Measurements from ENCODE around the gene ADGRV1. TPM values are rescaled to one million over a fixed set of nuclear protein-coding genes. Genes with fewer than 3 reads are reported as not detected.
"Not testable (repeated sequence)": the region's sequence is repeated elsewhere in the genome, so short reads cannot be mapped to it uniquely, and the experiment has no call there.

ADGRV1 gene
- total and polyA plus RNA-seq, 9 of the 15 experiments (the other 6 are each of a cell fraction or from before 2014, with no cell fraction given) = 21.7 to 156 (median 58.2) TPM

GRCh38 chr5:90800515-90800914, 241.9 kb downstream of the ADGRV1 start:
- FAIRE-seq; H4K20me1 ChIP-seq (replicated peaks; ENCODE audit: control insufficient read depth, insufficient read depth, low read length); DNase-seq (ENCODE audit: extremely low read depth in 1 of 4, low spot score in 3 of 4); H3K4me2 ChIP-seq (ENCODE audit: insufficient read depth, low read length); H3K4me1 ChIP-seq (replicated peaks in 1 of 2; ENCODE audit: control insufficient read depth in 2 of 2, insufficient read depth in 2 of 2, low read length in 2 of 2); H3K9me3 ChIP-seq (replicated peaks; ENCODE audit: control insufficient read depth, insufficient read depth, low read depth, low read length); H3K9ac ChIP-seq (ENCODE audit: insufficient read depth in 1 of 2, low read depth in 2 of 2, low read length in 2 of 2); H3K27me3 ChIP-seq (ENCODE audit: control insufficient read depth in 2 of 2, insufficient read depth in 2 of 2, low read length in 2 of 2); CTCF ChIA-PET (ENCODE audit: low intra/inter-chr PET ratio); H3K9me1 ChIP-seq (ENCODE audit: control insufficient read depth, insufficient read depth, low read length); BruUV-seq (replicated peaks); H3K4me3 ChIP-seq; in situ Hi-C loops (cut with MboI); H2AFZ ChIP-seq (ENCODE audit: low read depth, low read length); POLR2A ChIA-PET; H3K27ac ChIP-seq (ENCODE audit: extremely low read depth, low read depth, low read length); ATAC-seq; H3K79me2 ChIP-seq (ENCODE audit: control insufficient read depth, insufficient read depth, low read length): not testable (repeated sequence)
- WGBS (ENCODE audit: insufficient coverage, low coverage, missing lambda C conversion rate) = 66% methylated on average over 3 of the region's 3 CpGs
- peaks cover 16% of the 10 kb centered on the region; the same call in 1 of the 3 replicates for H3K36me3 ChIP-seq (ENCODE audit: control insufficient read depth, insufficient read depth, low read length)
- TF ChIP-seq MEIS2 (IDR thresholded peaks at IDR 0.05; ENCODE audit: partially characterized antibody) (peak; percentile 3), ZNF146 (CRISPR knock-in tag; IDR thresholded peaks at IDR 0.05; ENCODE audit: unreplicated experiment) (peak; percentile 79), NFIC (IDR thresholded peaks at IDR 0.05) (peak; percentile 67)
- intact Hi-C loops (cut with micrococcal nuclease) = loop anchor here (5.0 kb wide), 1 partner anchor 617 kb away; no protein-coding TSS in a partner anchor

DNA sequence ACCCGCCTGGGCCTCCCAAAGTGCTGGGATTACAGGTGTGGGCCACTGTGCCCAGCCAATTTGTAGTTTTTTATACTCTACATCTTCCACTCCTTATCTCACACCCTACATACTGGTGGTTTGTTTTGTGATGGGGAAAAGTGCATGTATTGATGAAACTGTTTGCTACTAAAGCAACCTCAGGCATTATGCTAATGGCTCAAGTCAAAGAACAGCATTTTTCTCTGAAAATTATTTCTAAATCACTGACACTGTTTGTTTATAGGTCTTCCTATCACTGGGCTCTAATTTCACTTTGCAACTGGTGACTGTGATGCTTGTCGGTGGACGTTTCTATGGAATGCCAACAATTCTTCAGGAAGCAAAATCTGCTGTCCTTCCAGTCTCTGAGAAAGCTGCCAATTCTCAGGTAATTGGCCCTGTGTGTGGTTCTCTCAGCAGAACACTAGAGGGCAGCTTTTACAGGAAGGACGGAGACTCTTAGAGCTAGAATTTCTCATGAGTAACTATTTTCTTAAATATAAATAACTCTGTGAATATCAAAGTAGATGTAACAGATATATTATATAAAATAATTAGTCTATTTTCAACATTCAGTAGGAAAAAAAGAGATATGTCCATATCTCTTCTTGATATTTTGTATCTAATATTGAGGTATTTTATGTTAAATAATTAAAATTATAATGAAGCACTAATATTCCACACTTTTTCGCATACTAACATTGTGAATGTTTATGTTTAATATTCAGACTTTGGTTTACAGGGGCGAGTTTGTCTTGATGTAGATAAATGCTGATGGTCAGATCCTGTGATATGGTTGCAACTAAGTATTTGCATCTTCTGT, 244.1 kb downstream of the ADGRV1 start:
- H3K4me1 ChIP-seq (replicated peaks in 1 of 2; ENCODE audit: control insufficient read depth in 2 of 2, insufficient read depth in 2 of 2, low read length in 2 of 2) = no peaks in the 10 kb centered on the region
- ATAC-seq (peak; percentile 96), FAIRE-seq (peak; percentile 89), DNase-seq (ENCODE audit: extremely low read depth in 1 of 4, low spot score in 3 of 4) (peak; percentile 36 to 51 (median 44))
- H3K9ac ChIP-seq (ENCODE audit: insufficient read depth in 1 of 2, low read depth in 2 of 2, low read length in 2 of 2) = no peak overlapping the region
- no TSS peak for BruUV-seq (replicated peaks)
- intact Hi-C loops (cut with micrococcal nuclease) = loop anchor here (5.0 kb wide), 1 partner anchor 615 kb away; no protein-coding TSS in a partner anchor
- peaks cover 1% of the 10 kb centered on the region; the same call in 1 of the 2 replicates for H3K9me3 ChIP-seq (replicated peaks; ENCODE audit: control insufficient read depth, insufficient read depth, low read depth, low read length)
- H3K79me2 ChIP-seq (ENCODE audit: control insufficient read depth, insufficient read depth, low read length) = no peaks in the 10 kb centered on the region
- in situ Hi-C loops (cut with MboI) = no loop called here
- no peak overlapping the region for H2AFZ ChIP-seq (ENCODE audit: low read depth, low read length)
- CTCF ChIA-PET (ENCODE audit: low intra/inter-chr PET ratio) = interaction anchor here (1.9 kb wide), 1 partner anchor 617 kb away, joined by 5 read pairs; no protein-coding TSS in a partner anchor
- no peak overlapping the region for H3K4me3 ChIP-seq
- H3K36me3 ChIP-seq (ENCODE audit: control insufficient read depth, insufficient read depth, low read length) = peaks cover 28% of the 10 kb centered on the region; the same call in 2 of the 3 replicates
- POLR2A ChIA-PET = interaction anchor here (0.7 to 1.2 kb wide), 2 partner anchors 10 to 582 kb away, joined by 3 read pairs; no protein-coding TSS in a partner anchor
- no peaks in the 10 kb centered on the region for H3K27me3 ChIP-seq (ENCODE audit: control insufficient read depth in 2 of 2, insufficient read depth in 2 of 2, low read length in 2 of 2)
- no peak overlapping the region for H3K27ac ChIP-seq (ENCODE audit: extremely low read depth, low read depth, low read length)
- TF ChIP-seq POLR2A (conservative IDR thresholded peaks at IDR 0.05) = peak; percentile 45; the same call in 1 of the 2 replicates
- TF ChIP-seq CTCF (IDR thresholded peaks at IDR 0.05 in 2 of 3, conservative IDR thresholded peaks at IDR 0.05 in 1 of 3; ENCODE audit: insufficient read depth in 2 of 3, low read depth in 1 of 3, low read length in 3 of 3) = peak; percentile 60 to 73 (median 70)
- TF ChIP-seq SMC3 (conservative IDR thresholded peaks at IDR 0.05; ENCODE audit: insufficient read depth, low read depth, low read length) = 0 out of 2 replicates have a peak, but pooled peaks have one; percentile 13
- TF ChIP-seq RAD21 (CRISPR knock-in tag; conservative IDR thresholded peaks at IDR 0.05 in 1 of 2, IDR thresholded peaks at IDR 0.05 in 1 of 2) = 0 out of 4 replicates have a peak, but pooled peaks of 1 of the 2 experiments have one; percentile 19
- no peak for TF ChIP-seq ZNF124 (CRISPR knock-in tag; IDR thresholded peaks at IDR 0.05)
- no peak for TF ChIP-seq TCF3 (CRISPR knock-in tag; IDR thresholded peaks at IDR 0.05)
- H3K9me1 ChIP-seq (ENCODE audit: control insufficient read depth, insufficient read depth, low read length) = no peaks in the 10 kb centered on the region
- WGBS (ENCODE audit: insufficient coverage, low coverage, missing lambda C conversion rate) = 34% methylated on average over 6 of the region's 6 CpGs
- H4K20me1 ChIP-seq (replicated peaks; ENCODE audit: control insufficient read depth, insufficient read depth, low read length) = no peaks in the 10 kb centered on the region
- H3K4me2 ChIP-seq (ENCODE audit: insufficient read depth, low read length) = no peak overlapping the region

Measured in K562 (cell line).